ENCODE measurements around the gene SEPTIN7.

The SEPTIN7 gene

DNA sequence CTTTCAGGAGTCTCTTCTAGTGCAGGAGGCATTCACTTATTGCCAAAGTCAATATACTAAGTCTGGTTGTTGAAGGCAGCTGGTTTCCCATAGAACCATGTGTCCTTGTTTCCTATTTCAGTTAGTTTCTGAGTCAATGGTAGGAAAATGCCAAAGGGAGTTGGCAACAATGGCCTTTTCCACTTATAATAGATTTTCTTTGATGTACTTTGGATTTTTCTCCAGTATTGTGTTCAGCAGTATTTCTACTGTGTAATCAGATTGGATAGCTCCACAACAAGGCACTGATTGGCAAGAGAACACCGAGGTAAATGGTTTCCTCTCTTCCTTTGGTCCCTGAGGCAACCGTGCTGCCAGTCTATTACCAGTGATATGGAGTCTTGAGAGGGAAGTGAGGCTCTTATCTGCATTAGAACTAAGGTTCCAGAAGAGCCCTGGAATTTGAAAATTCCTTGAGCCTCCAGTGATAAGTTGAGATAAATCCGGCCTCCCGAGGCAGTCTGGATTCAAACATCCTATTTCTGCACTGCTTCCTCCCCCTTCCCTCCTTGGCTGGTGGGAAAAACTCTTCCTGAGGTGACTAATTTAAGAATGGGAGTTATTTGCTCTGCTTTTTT, 7.9 kb upstream of the SEPTIN7 start:
- Histone ChIP-seq H3K4me3 (ENCODE audit: low read depth in 1 of 2, low read length in 2 of 2) (no peak overlapping the region), H3K9me3 (ENCODE audit: low read length) (no peaks in the 10 kb centered on the region), H3K27me3 (ENCODE audit: control insufficient read depth in 1 of 2, insufficient read depth in 2 of 2, low read length in 2 of 2) (no peaks in the 10 kb centered on the region), H3K4me1 (ENCODE audit: insufficient read depth, low read length) (no peaks in the 10 kb centered on the region), H3K27ac (ENCODE audit: low read depth, low read length) (no peak overlapping the region), H3K9ac (ENCODE audit: low read length) (no peak overlapping the region), H3K36me3 (ENCODE audit: insufficient read depth, low read length) (no peaks in the 10 kb centered on the region)

DNA sequence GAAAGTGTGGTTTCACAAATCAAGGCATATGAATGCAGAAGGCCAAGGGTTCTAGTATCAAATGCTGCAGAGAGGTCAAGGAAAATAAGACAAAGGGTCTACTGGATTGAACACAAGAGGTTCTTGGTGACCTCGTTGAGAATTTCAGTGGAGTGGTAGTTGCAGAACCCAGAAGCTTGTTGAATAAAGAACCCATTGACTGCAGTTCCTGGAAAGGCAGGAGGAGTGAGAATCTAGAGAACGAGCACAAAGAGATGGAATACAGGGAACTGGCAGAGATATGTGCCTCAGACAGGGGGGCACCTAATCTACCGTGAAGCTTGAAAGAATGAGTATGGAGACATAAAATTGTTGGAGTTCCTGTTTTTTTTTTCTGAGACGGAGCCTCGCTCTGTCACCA, 3.5 kb upstream of the SEPTIN7 start:
- H3K27ac ChIP-seq (ENCODE audit: low read depth, low read length), result no peak overlapping the region
- no peak overlapping the region for H3K9ac ChIP-seq (ENCODE audit: low read length)
- no peaks in the 10 kb centered on the region for H3K9me3 ChIP-seq (ENCODE audit: low read length)
- H3K27me3 ChIP-seq (ENCODE audit: control insufficient read depth in 1 of 2, insufficient read depth in 2 of 2, low read length in 2 of 2), result no peaks in the 10 kb centered on the region
- no peaks in the 10 kb centered on the region for H3K36me3 ChIP-seq (ENCODE audit: insufficient read depth, low read length)
- H3K4me1 ChIP-seq (ENCODE audit: insufficient read depth, low read length), result peaks cover 2% of the 10 kb centered on the region
- no peak overlapping the region for H3K4me3 ChIP-seq (ENCODE audit: low read depth in 1 of 2, low read length in 2 of 2)

DNA sequence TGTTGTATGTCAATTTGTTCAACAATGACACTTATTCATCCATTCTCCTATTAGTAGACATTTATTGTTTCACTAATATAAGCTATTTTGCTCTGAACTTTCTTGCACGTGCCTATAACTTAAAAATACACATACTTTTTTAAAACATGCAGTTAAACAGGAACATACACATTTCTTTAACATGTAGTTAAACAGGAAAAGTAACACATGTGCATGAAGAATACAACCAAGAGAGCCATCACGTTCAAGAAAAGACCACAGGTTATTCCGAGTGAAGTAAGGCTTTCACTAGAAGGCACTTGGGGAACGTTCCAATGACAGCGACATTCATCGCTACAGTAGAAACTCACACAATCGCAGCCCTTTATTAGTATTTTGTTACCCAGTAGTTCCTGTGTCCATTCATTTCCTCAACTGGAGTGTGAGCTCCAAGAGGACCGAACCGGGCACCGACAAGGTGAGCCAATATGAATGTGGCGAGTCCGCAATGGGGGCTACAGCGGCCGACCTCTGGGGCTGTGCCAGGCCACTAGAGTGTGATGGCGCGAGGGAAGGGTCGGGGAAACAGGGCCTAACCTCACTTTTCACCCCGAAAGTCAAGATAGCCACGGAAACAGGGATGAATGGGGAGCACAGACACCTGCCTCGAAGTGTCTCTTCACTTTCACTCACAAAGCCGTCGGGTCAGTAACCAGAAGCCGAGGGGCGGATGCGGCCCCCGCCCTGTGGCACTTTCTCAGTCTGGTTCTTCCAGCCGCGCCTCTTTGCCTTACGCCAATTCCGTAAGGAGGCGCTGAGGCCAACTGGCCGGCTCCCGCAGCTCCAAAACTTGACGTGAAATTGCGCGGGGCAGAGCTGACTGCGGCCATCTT, 775 bp upstream of the SEPTIN7 start:
- Histone ChIP-seq H3K4me3 (ENCODE audit: low read depth in 1 of 2, low read length in 2 of 2) (peak overlapping the region; percentile 50 to 97), H3K27me3 (ENCODE audit: control insufficient read depth in 1 of 2, insufficient read depth in 2 of 2, low read length in 2 of 2) (no peaks in the 10 kb centered on the region), H3K9ac (ENCODE audit: low read length) (peak overlapping the region; percentile 89), H3K9me3 (ENCODE audit: low read length) (no peaks in the 10 kb centered on the region), H3K4me1 (ENCODE audit: insufficient read depth, low read length) (peaks cover 28% of the 10 kb centered on the region), H3K27ac (ENCODE audit: low read depth, low read length) (peak overlapping the region; percentile 90), H3K36me3 (ENCODE audit: insufficient read depth, low read length) (no peaks in the 10 kb centered on the region)

DNA sequence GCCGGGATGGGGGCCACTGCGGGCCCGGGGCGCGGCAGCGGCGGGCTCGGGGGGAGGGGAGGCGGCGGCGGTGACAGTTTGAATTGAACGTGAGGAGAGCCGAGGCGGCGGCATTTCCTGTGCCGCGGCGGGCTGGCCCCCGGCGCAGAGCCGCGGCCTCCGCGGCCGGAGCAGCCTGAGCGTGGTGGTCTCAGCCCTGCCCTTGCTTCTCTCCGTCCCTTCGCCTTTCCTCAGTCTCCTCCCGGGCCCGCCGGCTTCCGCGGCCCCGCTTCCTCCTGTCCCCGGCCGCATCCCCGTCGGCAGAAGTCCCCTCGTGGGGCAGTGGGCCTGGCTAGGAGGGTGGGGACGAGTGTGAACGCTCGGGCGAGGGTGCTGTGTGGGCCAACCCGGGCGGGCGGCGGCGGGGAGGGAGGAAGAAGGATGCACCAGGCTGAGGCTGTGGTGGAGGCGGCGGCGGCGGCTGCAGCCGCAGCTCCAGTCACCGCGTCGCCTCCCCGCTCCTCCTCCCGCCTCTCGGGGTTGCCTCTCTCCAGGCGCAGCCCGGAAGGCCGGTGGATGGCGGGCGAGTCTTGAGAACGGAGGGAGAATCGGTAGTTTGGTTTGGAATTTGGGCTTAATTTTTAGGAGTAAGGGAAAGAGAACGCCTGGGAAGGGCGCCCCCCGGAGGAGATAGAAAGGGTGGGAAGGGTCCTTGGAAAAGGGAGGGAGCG, 690 bp downstream of the SEPTIN7 start:
- Histone ChIP-seq H3K27me3 (ENCODE audit: control insufficient read depth in 1 of 2, insufficient read depth in 2 of 2, low read length in 2 of 2) (no peaks in the 10 kb centered on the region), H3K27ac (ENCODE audit: low read depth, low read length) (peak overlapping the region; percentile 85), H3K9ac (ENCODE audit: low read length) (peak overlapping the region; percentile 59), H3K4me1 (ENCODE audit: insufficient read depth, low read length) (peaks cover 41% of the 10 kb centered on the region), H3K36me3 (ENCODE audit: insufficient read depth, low read length) (no peaks in the 10 kb centered on the region), H3K4me3 (ENCODE audit: low read depth in 1 of 2, low read length in 2 of 2) (peak overlapping the region; percentile 80 to 97), H3K9me3 (ENCODE audit: low read length) (no peaks in the 10 kb centered on the region)

DNA sequence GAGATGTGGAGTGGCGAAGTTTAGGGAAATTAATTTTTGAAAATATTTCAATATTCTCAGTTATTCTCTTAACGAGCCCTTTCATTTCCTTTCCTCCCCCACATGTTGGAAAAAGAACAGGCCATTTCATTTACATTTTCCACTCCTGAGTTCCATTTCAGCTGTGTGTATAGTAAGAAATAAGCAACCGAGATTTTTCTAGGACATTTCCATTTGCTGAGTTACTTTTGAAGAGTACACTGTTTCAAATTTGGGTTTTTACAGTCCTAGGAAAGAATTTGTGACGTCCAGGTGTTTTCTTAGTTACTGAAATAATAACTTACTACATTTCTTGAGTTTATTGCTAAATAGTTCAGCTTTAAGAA, 1.2 kb downstream of the SEPTIN7 start:
- no peaks in the 10 kb centered on the region for H3K9me3 ChIP-seq (ENCODE audit: low read length)
- no peaks in the 10 kb centered on the region for H3K36me3 ChIP-seq (ENCODE audit: insufficient read depth, low read length)
- H3K9ac ChIP-seq (ENCODE audit: low read length), result peak overlapping the region; percentile 59
- H3K4me1 ChIP-seq (ENCODE audit: insufficient read depth, low read length), result peaks cover 42% of the 10 kb centered on the region
- peak overlapping the region; percentile 80 to 97 for H3K4me3 ChIP-seq (ENCODE audit: low read depth in 1 of 2, low read length in 2 of 2)
- H3K27me3 ChIP-seq (ENCODE audit: control insufficient read depth in 1 of 2, insufficient read depth in 2 of 2, low read length in 2 of 2), result no peaks in the 10 kb centered on the region
- peak overlapping the region; percentile 85 for H3K27ac ChIP-seq (ENCODE audit: low read depth, low read length)

DNA sequence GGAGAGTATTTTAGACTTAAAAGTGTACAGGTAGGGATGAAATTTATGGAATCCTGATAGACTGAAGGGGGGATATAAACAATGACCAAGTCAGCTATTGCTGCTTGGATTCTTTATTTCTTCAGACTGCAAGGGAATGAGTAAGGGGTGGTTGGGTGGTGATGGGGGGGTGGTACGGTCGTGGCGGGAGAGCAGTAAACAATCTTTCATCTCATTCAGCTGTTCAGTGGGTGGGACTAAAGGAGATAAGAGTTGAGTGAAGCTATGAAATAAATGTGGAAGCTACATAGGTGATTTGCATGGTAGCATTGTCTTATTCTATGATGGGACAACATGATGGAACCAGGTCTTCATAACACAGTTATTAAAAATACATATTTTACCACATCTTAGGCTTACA, 1.8 kb downstream of the SEPTIN7 start:
- Histone ChIP-seq H3K9me3 (ENCODE audit: low read length) (no peaks in the 10 kb centered on the region), H3K4me1 (ENCODE audit: insufficient read depth, low read length) (peaks cover 42% of the 10 kb centered on the region), H3K27me3 (ENCODE audit: control insufficient read depth in 1 of 2, insufficient read depth in 2 of 2, low read length in 2 of 2) (no peaks in the 10 kb centered on the region), H3K4me3 (ENCODE audit: low read depth in 1 of 2, low read length in 2 of 2) (peak overlapping the region; percentile 80 to 97), H3K9ac (ENCODE audit: low read length) (peak overlapping the region; percentile 59), H3K27ac (ENCODE audit: low read depth, low read length) (peak overlapping the region; percentile 85), H3K36me3 (ENCODE audit: insufficient read depth, low read length) (no peaks in the 10 kb centered on the region)

DNA sequence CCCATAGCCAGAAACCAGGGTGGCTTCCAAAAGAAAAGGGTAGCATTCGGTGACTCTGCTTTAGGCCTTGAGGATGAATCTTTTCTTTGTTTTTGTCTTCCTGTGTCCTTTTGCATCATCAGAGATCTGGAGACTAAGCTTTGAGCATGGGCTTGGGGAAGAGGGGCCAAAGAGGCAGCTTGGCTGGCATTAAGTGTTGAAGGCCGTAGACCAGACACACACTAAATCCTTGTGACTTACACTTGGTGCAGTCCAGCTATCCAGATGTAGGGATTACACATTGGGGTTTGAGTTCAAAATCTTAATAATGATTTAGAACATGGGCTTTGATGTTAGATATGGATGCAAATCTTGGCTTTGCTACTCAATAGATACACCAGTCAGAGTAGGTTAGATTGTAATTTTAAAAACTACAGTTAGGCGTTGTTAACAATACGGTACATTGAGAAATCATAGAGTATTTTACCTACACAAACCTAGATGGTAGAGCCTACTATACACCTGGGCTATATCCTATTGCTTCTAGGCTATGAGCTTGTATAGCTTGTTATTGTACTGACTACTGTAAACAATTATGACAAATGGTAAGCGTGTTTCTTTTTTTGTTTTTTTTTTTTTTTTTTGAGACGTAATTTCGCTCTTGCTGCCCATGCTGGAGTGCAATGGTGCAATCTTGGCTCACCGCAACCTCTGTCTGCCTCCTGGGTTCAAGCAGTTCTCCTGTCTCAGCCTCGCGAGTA, 3.5 kb downstream of the SEPTIN7 start:
- Histone ChIP-seq H3K9ac (ENCODE audit: low read length) (no peak overlapping the region), H3K27ac (ENCODE audit: low read depth, low read length) (no peak overlapping the region)

DNA sequence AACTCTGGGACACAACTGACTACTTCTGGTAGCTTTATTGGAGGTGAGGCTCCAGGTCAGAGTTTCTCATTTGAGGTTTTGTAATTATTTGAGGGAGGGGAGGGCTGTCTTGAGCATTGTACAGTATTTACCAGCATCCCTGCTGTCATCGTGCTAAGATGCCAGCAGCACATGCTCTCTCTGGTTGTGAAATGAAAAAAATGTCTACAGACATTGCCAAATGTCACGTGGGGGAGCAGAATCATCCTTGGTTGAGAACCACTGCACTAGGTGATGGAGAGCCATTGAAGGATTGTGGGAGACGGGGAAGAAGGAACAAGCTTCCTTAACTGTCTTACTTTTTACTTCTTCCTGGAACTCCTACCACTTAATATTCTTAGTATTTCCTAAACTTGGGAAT, 5.0 kb downstream of the SEPTIN7 start:
- H3K27ac ChIP-seq (ENCODE audit: low read depth, low read length), result no peak overlapping the region
- H3K27me3 ChIP-seq (ENCODE audit: control insufficient read depth in 1 of 2, insufficient read depth in 2 of 2, low read length in 2 of 2), result no peaks in the 10 kb centered on the region
- H3K36me3 ChIP-seq (ENCODE audit: insufficient read depth, low read length), result no peaks in the 10 kb centered on the region
- peaks cover 55% of the 10 kb centered on the region for H3K4me1 ChIP-seq (ENCODE audit: insufficient read depth, low read length)
- H3K9ac ChIP-seq (ENCODE audit: low read length), result no peak overlapping the region
- H3K9me3 ChIP-seq (ENCODE audit: low read length), result no peaks in the 10 kb centered on the region
- H3K4me3 ChIP-seq (ENCODE audit: low read depth in 1 of 2, low read length in 2 of 2), result no peak overlapping the region

More for the DNA sequence above, 3.5 kb downstream of the SEPTIN7 start:
- no peaks in the 10 kb centered on the region for H3K9me3 ChIP-seq (ENCODE audit: low read length)
- H3K4me1 ChIP-seq (ENCODE audit: insufficient read depth, low read length), result peaks cover 48% of the 10 kb centered on the region
- H3K27me3 ChIP-seq (ENCODE audit: control insufficient read depth in 1 of 2, insufficient read depth in 2 of 2, low read length in 2 of 2), result no peaks in the 10 kb centered on the region
- no peaks in the 10 kb centered on the region for H3K36me3 ChIP-seq (ENCODE audit: insufficient read depth, low read length)
- H3K4me3 ChIP-seq (ENCODE audit: low read depth in 1 of 2, low read length in 2 of 2), result no peak overlapping the region

DNA sequence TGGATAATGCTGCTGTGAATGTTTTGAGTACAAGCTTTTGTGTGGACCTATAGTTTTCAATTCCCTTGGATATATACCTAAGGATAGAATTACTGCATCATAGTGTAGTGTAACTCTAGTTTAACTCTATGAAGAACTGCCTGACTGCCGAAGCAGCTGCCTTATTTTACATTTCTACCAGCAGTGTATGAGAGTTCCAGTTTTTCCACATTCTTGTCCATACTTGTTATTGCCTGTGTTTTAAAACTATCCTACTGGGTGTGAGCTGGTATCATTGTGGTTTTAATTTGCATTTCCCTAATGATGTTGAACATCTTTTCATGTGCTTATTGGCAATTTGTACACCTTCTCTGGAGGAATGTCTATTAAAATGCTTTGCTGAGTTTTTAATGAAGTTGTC, 15.7 kb downstream of the SEPTIN7 start:
- Histone ChIP-seq H3K36me3 (ENCODE audit: insufficient read depth, low read length) (no peaks in the 10 kb centered on the region), H3K4me3 (ENCODE audit: low read depth in 1 of 2, low read length in 2 of 2) (no peak overlapping the region), H3K27ac (ENCODE audit: low read depth, low read length) (no peak overlapping the region), H3K4me1 (ENCODE audit: insufficient read depth, low read length) (peaks cover 13% of the 10 kb centered on the region), H3K27me3 (ENCODE audit: control insufficient read depth in 1 of 2, insufficient read depth in 2 of 2, low read length in 2 of 2) (no peaks in the 10 kb centered on the region), H3K9ac (ENCODE audit: low read length) (no peak overlapping the region), H3K9me3 (ENCODE audit: low read length) (no peaks in the 10 kb centered on the region)

DNA sequence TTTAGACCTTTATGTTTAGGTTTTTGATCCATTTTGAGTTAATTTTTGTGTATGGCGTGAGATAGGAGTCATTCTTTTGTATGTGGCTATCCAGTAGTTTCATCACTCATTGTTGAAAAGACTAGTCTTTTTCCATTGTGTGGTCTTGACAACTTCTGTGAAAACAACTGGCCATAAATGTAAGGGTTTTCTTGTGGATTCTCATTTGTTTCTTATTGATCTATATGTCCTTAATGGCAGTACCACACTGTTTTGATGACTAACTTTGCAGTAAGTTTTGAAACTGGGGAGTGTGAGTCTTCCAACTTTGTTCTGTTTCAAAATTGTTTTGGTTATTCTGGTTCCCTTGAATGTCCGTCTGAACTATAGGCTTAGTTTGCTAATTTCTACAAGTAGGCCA, 16.3 kb downstream of the SEPTIN7 start:
- no peak overlapping the region for H3K27ac ChIP-seq (ENCODE audit: low read depth, low read length)
- H3K4me1 ChIP-seq (ENCODE audit: insufficient read depth, low read length), result peaks cover 13% of the 10 kb centered on the region
- no peak overlapping the region for H3K4me3 ChIP-seq (ENCODE audit: low read depth in 1 of 2, low read length in 2 of 2)
- no peaks in the 10 kb centered on the region for H3K36me3 ChIP-seq (ENCODE audit: insufficient read depth, low read length)
- no peaks in the 10 kb centered on the region for H3K9me3 ChIP-seq (ENCODE audit: low read length)
- H3K9ac ChIP-seq (ENCODE audit: low read length), result no peak overlapping the region
- H3K27me3 ChIP-seq (ENCODE audit: control insufficient read depth in 1 of 2, insufficient read depth in 2 of 2, low read length in 2 of 2), result no peaks in the 10 kb centered on the region

DNA sequence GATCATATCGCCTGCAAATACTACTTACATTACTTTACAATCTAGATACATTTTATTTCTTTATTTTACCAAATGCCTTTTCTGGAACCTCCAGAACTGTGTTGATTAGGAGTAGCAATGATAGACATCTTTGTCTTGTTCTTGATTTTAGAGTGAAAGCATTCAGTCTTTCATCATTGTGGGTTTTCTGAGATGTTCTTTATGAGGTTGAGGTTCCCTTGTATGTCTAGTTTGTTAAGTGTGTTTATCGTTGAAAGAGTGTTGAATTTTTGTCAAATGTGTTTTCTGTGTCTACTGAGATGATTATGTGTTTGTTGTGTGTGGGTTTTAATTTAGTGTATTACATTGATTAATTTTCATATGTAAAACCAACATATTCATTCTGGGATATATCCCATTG, 17.1 kb downstream of the SEPTIN7 start:
- no peak overlapping the region for H3K27ac ChIP-seq (ENCODE audit: low read depth, low read length)
- no peaks in the 10 kb centered on the region for H3K9me3 ChIP-seq (ENCODE audit: low read length)
- no peak overlapping the region for H3K9ac ChIP-seq (ENCODE audit: low read length)
- no peaks in the 10 kb centered on the region for H3K36me3 ChIP-seq (ENCODE audit: insufficient read depth, low read length)
- no peaks in the 10 kb centered on the region for H3K27me3 ChIP-seq (ENCODE audit: control insufficient read depth in 1 of 2, insufficient read depth in 2 of 2, low read length in 2 of 2)
- peaks cover 10% of the 10 kb centered on the region for H3K4me1 ChIP-seq (ENCODE audit: insufficient read depth, low read length)
- no peak overlapping the region for H3K4me3 ChIP-seq (ENCODE audit: low read depth in 1 of 2, low read length in 2 of 2)

Data from muscle layer of colon (tissue), 2 donors.